CD14-positive monocyte (primary cell): Measurements from ENCODE around the gene ELFN1. TPM values are rescaled to one million over a fixed set of nuclear protein-coding genes. Genes with fewer than 3 reads are reported as not detected.

Experiments used
- DNase-seq, 3 donors: peaks; one replicate each; pipeline ENCODE4 v3.0.0-alpha.2; 2011 to 2022
- H2AFZ ChIP-seq: 2 replicates; pipeline ENCODE4 v1.6.0; 2012; ENCODE audit warnings: mild to moderate bottlenecking, low read depth, low read length, inconsistent platforms; ENCODE audit not compliant: insufficient read depth, poor library complexity, severe bottlenecking
- H3K27ac ChIP-seq, 2 donors: 1 replicate in 1 of 2; 2 replicates in 1 of 2; pipeline ENCODE4 v1.5.1; 2012 to 2013; ENCODE audit warnings: low read length in 2 of 2, control low read depth in 1 of 2, inconsistent platforms in 1 of 2, low read depth in 1 of 2, mild to moderate bottlenecking in 1 of 2
- H3K27me3 ChIP-seq, 2 donors: one replicate each; pipeline versions ENCODE4 v1.6.0 to v1.6.1; 2011 to 2013; ENCODE audit warnings: low read length in 2 of 2; ENCODE audit not compliant: control insufficient read depth in 2 of 2, insufficient read depth in 2 of 2
- H3K36me3 ChIP-seq, 2 donors: replicated peaks in 1 of 2; 1 replicate in 1 of 2; 2 replicates in 1 of 2; pipeline versions ENCODE4 v1.5.1 to v1.6.1; 2012 to 2013; ENCODE audit warnings: low read length in 2 of 2, control low read depth in 1 of 2, inconsistent platforms in 1 of 2, mild to moderate bottlenecking in 1 of 2; ENCODE audit not compliant: insufficient read depth in 2 of 2, control insufficient read depth in 1 of 2
- H3K4me1 ChIP-seq, 2 donors: 1 replicate in 1 of 2; 2 replicates in 1 of 2; pipeline versions ENCODE4 v1.5.1 to v1.6.1; 2012 to 2013; ENCODE audit warnings: low read length in 2 of 2, control low read depth in 1 of 2, inconsistent platforms in 1 of 2, mild to moderate bottlenecking in 1 of 2, moderate library complexity in 1 of 2; ENCODE audit not compliant: insufficient read depth in 2 of 2, control insufficient read depth in 1 of 2
- H3K4me2 ChIP-seq: replicated peaks from 2 replicates; pipeline ENCODE3; 2012; ENCODE audit warnings: low read length, moderate library complexity, mild to moderate bottlenecking; ENCODE audit not compliant: poor library complexity, severe bottlenecking; ENCODE audit errors: extremely low read depth
- H3K4me3 ChIP-seq, 3 experiments: fragments of 200-600 bp in 1 of 3; sonication (generic) in 1 of 3; replicated peaks in 1 of 3; 1 replicate in 2 of 3; 2 replicates in 1 of 3; pipeline ENCODE4 v1.5.1; 2011 to 2013; ENCODE audit warnings: low read length in 3 of 3, mild to moderate bottlenecking in 3 of 3, control low read depth in 2 of 3, low read depth in 2 of 3, inconsistent platforms in 1 of 3, moderate library complexity in 1 of 3
- H3K79me2 ChIP-seq: 2 replicates; pipeline ENCODE4 v1.6.0; 2012; ENCODE audit warnings: mild to moderate bottlenecking, control low read depth, inconsistent platforms, low read length, moderate library complexity; ENCODE audit not compliant: insufficient read depth
- H3K9ac ChIP-seq: 2 replicates; pipeline ENCODE4 v1.6.0; 2017; ENCODE audit warnings: low read length, mild to moderate bottlenecking; ENCODE audit not compliant: insufficient read depth, poor library complexity, severe bottlenecking
- H3K9me3 ChIP-seq, 2 donors: replicated peaks in 1 of 2; 1 replicate in 1 of 2; 2 replicates in 1 of 2; pipeline versions ENCODE4 v1.5.1 to v1.6.1; 2012 to 2013; ENCODE audit warnings: low read length in 2 of 2, control low read depth in 1 of 2; ENCODE audit not compliant: control insufficient read depth in 1 of 2, insufficient read depth in 1 of 2
- H4K20me1 ChIP-seq: 2 replicates; pipeline ENCODE4 v1.6.0; 2012; ENCODE audit warnings: mild to moderate bottlenecking, low read length, control low read depth, moderate library complexity; ENCODE audit not compliant: insufficient read depth
- H3K27ac Mint-ChIP-seq, 7 donors: one replicate each; pipeline ENCODE4 v1.8.0; 2020; ENCODE audit warnings: mild to moderate bottlenecking in 7 of 7, mixed read lengths in 7 of 7, moderate library complexity in 6 of 7, inconsistent platforms in 2 of 7
- H3K27me3 Mint-ChIP-seq, 3 donors: one replicate each; pipeline ENCODE4 v1.8.0; 2021 to 2022; ENCODE audit warnings: low read depth in 3 of 3, mild to moderate bottlenecking in 3 of 3, mixed read lengths in 3 of 3, moderate library complexity in 3 of 3, inconsistent platforms in 1 of 3
- H3K36me3 Mint-ChIP-seq, 2 donors: one replicate each; pipeline ENCODE4 v1.8.0; 2020; ENCODE audit warnings: mixed read lengths in 2 of 2, inconsistent platforms in 1 of 2, mild to moderate bottlenecking in 1 of 2
- H3K4me1 Mint-ChIP-seq: one replicate; pipeline ENCODE4 v1.8.0; 2020; ENCODE audit warnings: mild to moderate bottlenecking, mixed read lengths
- H3K4me3 Mint-ChIP-seq, 2 donors: one replicate each; pipeline ENCODE4 v1.8.0; 2020; ENCODE audit warnings: mild to moderate bottlenecking in 2 of 2, mixed read lengths in 2 of 2, moderate library complexity in 1 of 2
- H3K9me3 Mint-ChIP-seq, 7 donors: one replicate each; pipeline ENCODE4 v1.8.0; 2020 to 2022; ENCODE audit warnings: mixed read lengths in 7 of 7, mild to moderate bottlenecking in 6 of 7, moderate library complexity in 6 of 7, inconsistent platforms in 2 of 7
- WGBS: methylation state at CpG from one replicate; pipeline ENCODE4 v1.1.5; 2013; ENCODE audit warnings: missing lambda C conversion rate; ENCODE audit not compliant: insufficient coverage; 5-methylcytosine and 5-hydroxymethylcytosine counted together
- intact Hi-C, 2 donors: fragments of 100-400 bp; cut with micrococcal nuclease; formaldehyde crosslinking; loops; one replicate each; pipeline versions ENCODE4 v1.15.0 to v1.15.1; 2023
- polyA plus RNA-seq, 3 donors: library from polyadenylated mRNA; depleted of rRNA in 1 of 3; unstranded in 2 of 3; stranded (reverse) in 1 of 3; fragments of 300-500 nt in 2 of 3; fragments of >200 nt in 1 of 3; fragmentation: Illumina TruSeq in 2 of 3; gene quantifications; 1 replicate in 2 of 3; 2 replicates in 1 of 3; pipeline ENCODE4 v1.2.3, GENCODE V29; 2012 to 2021
- TF ChIP-seq, protein P1 (sequence below): fragments of 200-600 bp; IDR thresholded peaks from one replicate; pipeline ENCODE4 v1.8.0; 2022; ENCODE audit warnings: antibody characterized with exemption, mild to moderate bottlenecking

Gene ELFN1
- polyA plus RNA-seq, 3 donors = not detected

DNA sequence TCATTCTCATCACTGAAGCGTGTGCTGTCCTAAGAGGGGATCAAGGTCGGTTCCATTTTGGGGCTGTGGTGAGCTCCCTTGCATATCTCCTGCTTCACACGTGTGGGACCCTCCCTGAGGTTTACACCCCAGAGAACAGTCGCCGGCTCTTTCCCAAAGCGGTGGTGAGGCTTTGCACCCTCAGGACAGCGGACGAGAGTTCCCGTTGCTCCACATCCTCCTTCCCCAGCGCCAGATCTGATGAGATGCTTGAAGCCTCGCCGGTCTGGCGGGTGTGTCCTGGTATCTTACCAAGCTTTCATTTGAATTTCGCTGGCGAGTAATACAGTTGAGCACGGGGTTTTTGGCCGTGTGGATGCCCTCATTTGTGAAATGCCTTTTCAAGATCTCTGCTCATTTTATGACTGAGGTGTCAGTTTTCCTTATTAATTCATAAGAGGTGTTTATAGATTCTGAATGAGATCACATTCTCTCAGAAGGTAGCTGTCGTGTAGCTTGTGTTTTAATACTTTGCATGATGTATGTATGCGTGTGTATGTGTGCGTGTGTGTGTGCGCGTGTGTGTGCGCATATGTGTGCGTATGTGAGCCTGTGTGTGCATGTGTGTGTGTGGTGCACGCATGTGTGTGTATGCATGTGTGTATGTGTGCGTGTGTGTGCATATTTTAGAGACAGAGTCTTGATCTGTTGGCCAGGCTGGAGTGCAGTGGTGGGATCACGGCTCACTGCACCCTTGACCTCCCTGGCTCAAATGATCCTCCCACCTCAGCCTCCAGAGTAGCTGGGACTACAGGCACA, 30.7 kb downstream of the ELFN1 start:
- H3K79me2 ChIP-seq = no peaks in the 10 kb centered on the region
- no peak overlapping the region for H3K4me2 ChIP-seq
- H3K4me3 Mint-ChIP-seq = no peak overlapping the region
- DNase-seq = no peak
- no peak overlapping the region for H3K27ac ChIP-seq
- H3K9ac ChIP-seq = no peak overlapping the region
- H3K36me3 Mint-ChIP-seq = no peaks in the 10 kb centered on the region
- peaks cover 5 to 8% of the 10 kb centered on the region in 2 donors for H3K9me3 ChIP-seq
- H3K4me1 ChIP-seq = no peaks in the 10 kb centered on the region
- WGBS = 96% methylated on average over 23 of the region's 27 CpGs
- no peak overlapping the region for H3K4me3 ChIP-seq
- H4K20me1 ChIP-seq = no peaks in the 10 kb centered on the region
- H2AFZ ChIP-seq = no peak overlapping the region
- no peaks in the 10 kb centered on the region for H3K27me3 ChIP-seq
- TF ChIP-seq, protein P1, sequence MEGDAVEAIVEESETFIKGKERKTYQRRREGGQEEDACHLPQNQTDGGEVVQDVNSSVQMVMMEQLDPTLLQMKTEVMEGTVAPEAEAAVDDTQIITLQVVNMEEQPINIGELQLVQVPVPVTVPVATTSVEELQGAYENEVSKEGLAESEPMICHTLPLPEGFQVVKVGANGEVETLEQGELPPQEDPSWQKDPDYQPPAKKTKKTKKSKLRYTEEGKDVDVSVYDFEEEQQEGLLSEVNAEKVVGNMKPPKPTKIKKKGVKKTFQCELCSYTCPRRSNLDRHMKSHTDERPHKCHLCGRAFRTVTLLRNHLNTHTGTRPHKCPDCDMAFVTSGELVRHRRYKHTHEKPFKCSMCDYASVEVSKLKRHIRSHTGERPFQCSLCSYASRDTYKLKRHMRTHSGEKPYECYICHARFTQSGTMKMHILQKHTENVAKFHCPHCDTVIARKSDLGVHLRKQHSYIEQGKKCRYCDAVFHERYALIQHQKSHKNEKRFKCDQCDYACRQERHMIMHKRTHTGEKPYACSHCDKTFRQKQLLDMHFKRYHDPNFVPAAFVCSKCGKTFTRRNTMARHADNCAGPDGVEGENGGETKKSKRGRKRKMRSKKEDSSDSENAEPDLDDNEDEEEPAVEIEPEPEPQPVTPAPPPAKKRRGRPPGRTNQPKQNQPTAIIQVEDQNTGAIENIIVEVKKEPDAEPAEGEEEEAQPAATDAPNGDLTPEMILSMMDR = no peak
- intact Hi-C loops = no loop called here
- no peaks in the 10 kb centered on the region for H3K36me3 ChIP-seq
- no peak overlapping the region for H3K27ac Mint-ChIP-seq
- H3K4me1 Mint-ChIP-seq = no peaks in the 10 kb centered on the region
- peaks cover 5 to 24% (median 7%) of the 10 kb centered on the region in 3 donors for H3K27me3 Mint-ChIP-seq
- peaks cover 9 to 22% (median 16%) of the 10 kb centered on the region in 7 donors for H3K9me3 Mint-ChIP-seq

DNA sequence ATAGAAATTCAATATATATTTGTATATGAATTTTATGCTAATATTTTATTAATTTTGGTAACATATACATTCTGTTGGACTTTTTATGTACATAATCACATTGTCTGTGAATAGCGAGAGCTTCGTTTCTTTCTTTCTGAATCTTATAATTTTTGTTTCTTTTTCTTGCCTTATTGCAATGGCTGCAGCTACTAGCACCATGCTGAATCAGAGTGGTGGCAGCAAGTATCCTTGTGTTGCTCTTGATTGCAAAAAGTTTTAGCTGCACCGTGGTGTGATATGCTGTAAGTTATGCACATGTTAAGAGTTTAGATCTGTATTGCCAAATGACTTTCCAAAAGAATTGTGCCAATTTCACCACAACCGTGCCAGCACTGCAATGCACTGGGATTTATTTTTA, 32.6 kb downstream of the ELFN1 start:
- intact Hi-C loops = no loop called here
- no peaks in the 10 kb centered on the region for H3K36me3 Mint-ChIP-seq
- H3K4me3 Mint-ChIP-seq = no peak overlapping the region
- Histone ChIP-seq H3K27me3 (no peaks in the 10 kb centered on the region), H2AFZ (no peak overlapping the region), H3K9me3 (peaks cover 5 to 8% of the 10 kb centered on the region in 2 donors), H3K36me3 (no peaks in the 10 kb centered on the region), H3K4me1 (no peaks in the 10 kb centered on the region), H4K20me1 (no peaks in the 10 kb centered on the region), H3K9ac (no peak overlapping the region), H3K4me2 (no peak overlapping the region), H3K27ac (no peak overlapping the region), H3K79me2 (no peaks in the 10 kb centered on the region), H3K4me3 (no peak overlapping the region)
- peaks cover 4 to 19% (median 7%) of the 10 kb centered on the region in 3 donors for H3K27me3 Mint-ChIP-seq
- H3K9me3 Mint-ChIP-seq = peaks cover 9 to 22% (median 16%) of the 10 kb centered on the region in 7 donors
- no peaks in the 10 kb centered on the region for H3K4me1 Mint-ChIP-seq
- 100% methylated on average over 1 of the region's 4 CpGs for WGBS
- no peak overlapping the region for H3K27ac Mint-ChIP-seq
- DNase-seq = no peak
- TF ChIP-seq, protein P1 = no peak
